Left lung (tissue), 10 donors: ENCODE results near the gene COL17A1. TPM values are rescaled to one million over a fixed set of nuclear protein-coding genes. Genes with fewer than 3 reads are reported as not detected.

Experiments used
- ATAC-seq: fragments of 200-7000 bp; cut with Tn5 transposase; one replicate; pipeline ENCODE4 v1.9.1; 2020; ENCODE audit warnings: moderate library complexity
- DNase-seq, 4 donors: peaks; one replicate each; pipeline ENCODE4 v3.0.0-alpha.2; 2013 to 2020
- H3K27ac ChIP-seq, 2 donors: fragments of 200-600 bp; sonication (generic) in 1 of 2; one replicate each; pipeline versions ENCODE4 v1.5.0 to v1.8.0; 2020 to 2021
- H3K27me3 ChIP-seq, 2 donors: fragments of 200-600 bp; sonication (generic) in 1 of 2; one replicate each; pipeline versions ENCODE4 v1.5.0 to v1.8.0; 2020 to 2021
- H3K36me3 ChIP-seq, 2 donors: fragments of 200-600 bp; sonication (generic) in 1 of 2; one replicate each; pipeline versions ENCODE4 v1.5.0 to v1.8.0; 2020 to 2021
- H3K4me1 ChIP-seq, 2 donors: fragments of 200-600 bp; one replicate each; pipeline ENCODE4 v1.8.0; 2021
- H3K4me3 ChIP-seq, 2 donors: fragments of 200-600 bp; sonication (generic) in 1 of 2; one replicate each; pipeline versions ENCODE4 v1.5.0 to v1.8.0; 2020 to 2021; ENCODE audit warnings: mild to moderate bottlenecking in 1 of 2
- H3K9me3 ChIP-seq, 2 donors: fragments of 200-600 bp; sonication (generic) in 1 of 2; one replicate each; pipeline versions ENCODE4 v1.5.0 to v1.8.0; 2020 to 2021
- intact Hi-C, 2 donors: fragments of 100-400 bp; cut with DNase I; formaldehyde crosslinking; loops; one replicate each; pipeline versions ENCODE4 v1.11.2 to v1.14.2; 2022
- polyA plus RNA-seq, 6 donors: library from polyadenylated mRNA; unstranded; fragments of 120-200 nt; gene quantifications; one replicate each; pipeline ENCODE4 v1.2.1, GENCODE V29; 2013; ENCODE audit not compliant: insufficient read length in 6 of 6
- total RNA-seq, 2 donors: library from RNA; stranded (reverse); fragmentation: NEBNext Ultra II Directional; extraction: Animal tissue kit (Norgen Biotek cat#: 25700); gene quantifications; one replicate each; pipeline ENCODE4 v1.2.1, GENCODE V29; 2021
- TF ChIP-seq, protein P1 (sequence below), 2 donors: fragments of 200-600 bp; sonication (generic) in 1 of 2; IDR thresholded peaks; one replicate each; pipeline versions ENCODE4 v1.5.0 to v1.8.0; 2021; ENCODE audit warnings: antibody characterized with exemption in 2 of 2
- donor health status: DM: no; HTN: yes; CAD: no.
- donor health status: DM: no; HTN: no; CAD: no.

COL17A1 gene
- total and polyA plus RNA-seq, 8 donors: 0.32 to 43.4 (median 0.71) TPM

DNA sequence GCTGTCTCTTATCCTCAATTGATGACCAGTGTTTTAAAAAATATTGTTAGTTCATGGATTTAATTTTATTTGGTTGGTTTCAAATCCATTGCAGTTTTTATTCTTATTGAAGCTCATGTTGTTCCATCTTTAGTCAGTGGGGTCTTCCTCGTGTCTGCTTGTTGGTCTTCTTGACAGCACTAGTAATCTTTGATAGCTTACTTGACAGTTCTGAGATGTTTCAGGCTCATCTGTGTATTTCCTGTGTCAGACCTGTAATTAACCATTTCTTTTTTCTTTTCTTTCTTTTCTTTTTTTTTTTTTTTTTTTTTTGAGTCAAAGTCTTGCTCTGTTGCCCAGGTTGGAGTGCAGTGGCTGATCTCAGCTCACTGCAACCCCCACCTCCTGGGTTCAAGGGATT is 90.5 kb downstream of the COL17A1 start:
- Histone ChIP-seq H3K27me3 (no peaks in the 10 kb centered on the region), H3K36me3 (peaks cover 0 to 55% of the 10 kb centered on the region in 2 donors), H3K9me3 (no peaks in the 10 kb centered on the region), H3K4me1 (peaks cover 0 to 7% of the 10 kb centered on the region in 2 donors), H3K27ac (no peak overlapping the region), H3K4me3 (no peak overlapping the region)
- no peak for DNase-seq
- TF ChIP-seq, protein P1, sequence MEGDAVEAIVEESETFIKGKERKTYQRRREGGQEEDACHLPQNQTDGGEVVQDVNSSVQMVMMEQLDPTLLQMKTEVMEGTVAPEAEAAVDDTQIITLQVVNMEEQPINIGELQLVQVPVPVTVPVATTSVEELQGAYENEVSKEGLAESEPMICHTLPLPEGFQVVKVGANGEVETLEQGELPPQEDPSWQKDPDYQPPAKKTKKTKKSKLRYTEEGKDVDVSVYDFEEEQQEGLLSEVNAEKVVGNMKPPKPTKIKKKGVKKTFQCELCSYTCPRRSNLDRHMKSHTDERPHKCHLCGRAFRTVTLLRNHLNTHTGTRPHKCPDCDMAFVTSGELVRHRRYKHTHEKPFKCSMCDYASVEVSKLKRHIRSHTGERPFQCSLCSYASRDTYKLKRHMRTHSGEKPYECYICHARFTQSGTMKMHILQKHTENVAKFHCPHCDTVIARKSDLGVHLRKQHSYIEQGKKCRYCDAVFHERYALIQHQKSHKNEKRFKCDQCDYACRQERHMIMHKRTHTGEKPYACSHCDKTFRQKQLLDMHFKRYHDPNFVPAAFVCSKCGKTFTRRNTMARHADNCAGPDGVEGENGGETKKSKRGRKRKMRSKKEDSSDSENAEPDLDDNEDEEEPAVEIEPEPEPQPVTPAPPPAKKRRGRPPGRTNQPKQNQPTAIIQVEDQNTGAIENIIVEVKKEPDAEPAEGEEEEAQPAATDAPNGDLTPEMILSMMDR (IDR thresholded peaks at IDR 0.05): no peak
- no peak for ATAC-seq
- intact Hi-C loops: no loop called here

DNA sequence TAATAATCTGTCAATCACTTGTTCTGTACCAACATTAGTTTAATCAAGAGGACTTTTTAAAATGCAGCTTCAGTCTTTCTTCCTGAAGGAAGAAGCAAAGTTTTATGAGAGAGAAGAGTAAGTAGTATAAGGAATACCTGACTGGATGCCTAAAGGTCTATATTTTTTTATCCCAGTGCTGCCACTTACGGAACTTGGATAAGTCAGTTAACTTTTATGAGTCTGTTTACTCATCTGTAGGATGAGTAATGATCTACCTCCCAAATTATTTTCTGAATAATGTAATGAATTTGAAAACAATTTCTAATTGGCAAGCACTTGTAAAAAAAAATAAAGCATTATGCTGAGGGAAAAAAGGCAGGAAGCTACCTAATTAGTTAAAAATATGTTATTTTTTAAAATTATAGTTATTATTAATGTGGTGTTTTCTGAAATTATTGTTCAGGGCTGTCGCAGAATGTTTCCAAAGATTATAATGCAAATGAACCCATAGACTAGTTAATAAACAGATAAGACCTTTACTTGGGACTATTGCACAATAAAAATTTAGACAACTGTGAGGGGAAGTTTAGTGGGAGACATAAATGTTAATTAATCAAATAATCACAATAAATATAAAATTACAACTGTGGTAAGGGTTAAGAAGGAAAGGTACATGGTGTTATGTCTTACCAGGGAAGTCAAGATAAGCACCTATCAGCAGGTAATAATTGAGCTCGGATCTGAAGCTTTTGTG is 94.1 kb downstream of the COL17A1 start:
- H3K9me3 ChIP-seq: no peaks in the 10 kb centered on the region
- DNase-seq (no peak), ATAC-seq (no peak)
- H3K27ac ChIP-seq: no peak overlapping the region
- peaks cover 0 to 28% of the 10 kb centered on the region in 2 donors for H3K36me3 ChIP-seq
- TF ChIP-seq, protein P1 (IDR thresholded peaks at IDR 0.05): no peak
- intact Hi-C loops: no loop called here
- H3K4me1 ChIP-seq: peaks cover 9 to 32% of the 10 kb centered on the region in 2 donors
- H3K4me3 ChIP-seq: no peak overlapping the region
- H3K27me3 ChIP-seq: no peaks in the 10 kb centered on the region

DNA sequence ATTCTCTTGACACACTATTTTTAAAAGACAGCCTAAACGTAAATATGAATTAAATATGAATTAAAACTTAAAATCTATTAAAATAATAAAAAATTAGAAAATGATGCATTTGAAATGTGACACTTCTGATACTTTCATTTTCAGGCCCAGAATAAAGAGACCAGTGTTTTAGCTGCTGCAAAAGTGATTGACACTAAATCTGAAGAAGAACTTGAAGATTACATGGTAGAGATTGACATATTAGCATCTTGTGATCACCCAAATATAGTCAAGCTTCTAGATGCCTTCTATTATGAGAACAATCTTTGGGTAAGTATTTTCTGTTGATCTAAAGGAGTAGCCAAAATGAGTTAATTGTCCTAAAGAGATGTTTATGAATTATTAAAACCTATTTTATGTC is 95.1 kb downstream of the COL17A1 start:
- DNase-seq: no peak
- intact Hi-C loops: no loop called here
- TF ChIP-seq, protein P1 (IDR thresholded peaks at IDR 0.05): no peak

DNA sequence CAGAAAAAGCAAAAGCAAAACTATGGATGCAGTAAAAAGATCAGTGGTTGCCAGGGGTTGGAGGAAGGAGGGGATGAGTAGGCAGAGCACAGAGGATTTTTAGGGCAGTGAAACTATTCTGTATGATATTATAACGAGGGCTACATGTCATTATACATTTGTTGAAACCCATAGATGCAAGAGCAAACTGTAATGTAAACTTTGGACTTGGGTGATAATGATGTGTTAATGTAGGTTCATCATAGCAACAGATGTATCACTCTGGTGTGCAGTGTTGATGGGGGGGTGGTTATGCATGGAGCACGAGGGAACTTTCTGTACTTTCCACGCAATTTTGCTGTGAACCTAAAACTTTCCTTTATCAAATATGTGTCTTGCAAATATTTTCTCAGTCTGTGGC is 95.6 kb downstream of the COL17A1 start:
- Histone ChIP-seq H3K27me3 (no peaks in the 10 kb centered on the region), H3K9me3 (no peaks in the 10 kb centered on the region), H3K27ac (no peak overlapping the region), H3K4me1 (peaks cover 14 to 37% of the 10 kb centered on the region in 2 donors), H3K36me3 (peaks cover 0 to 14% of the 10 kb centered on the region in 2 donors), H3K4me3 (no peak overlapping the region)
- TF ChIP-seq, protein P1 (IDR thresholded peaks at IDR 0.05): no peak
- ATAC-seq: no peak
- intact Hi-C loops: no loop called here
- DNase-seq: peak in 2 of 4 donors; percentile 39 to 76

More for the DNA sequence above, 95.1 kb downstream of the COL17A1 start:
- H3K4me3 ChIP-seq: no peak overlapping the region
- no peaks in the 10 kb centered on the region for H3K9me3 ChIP-seq
- peaks cover 12 to 33% of the 10 kb centered on the region in 2 donors for H3K4me1 ChIP-seq
- ATAC-seq: no peak
- H3K27me3 ChIP-seq: no peaks in the 10 kb centered on the region
- H3K27ac ChIP-seq: no peak overlapping the region
- peaks cover 0 to 18% of the 10 kb centered on the region in 2 donors for H3K36me3 ChIP-seq

DNA sequence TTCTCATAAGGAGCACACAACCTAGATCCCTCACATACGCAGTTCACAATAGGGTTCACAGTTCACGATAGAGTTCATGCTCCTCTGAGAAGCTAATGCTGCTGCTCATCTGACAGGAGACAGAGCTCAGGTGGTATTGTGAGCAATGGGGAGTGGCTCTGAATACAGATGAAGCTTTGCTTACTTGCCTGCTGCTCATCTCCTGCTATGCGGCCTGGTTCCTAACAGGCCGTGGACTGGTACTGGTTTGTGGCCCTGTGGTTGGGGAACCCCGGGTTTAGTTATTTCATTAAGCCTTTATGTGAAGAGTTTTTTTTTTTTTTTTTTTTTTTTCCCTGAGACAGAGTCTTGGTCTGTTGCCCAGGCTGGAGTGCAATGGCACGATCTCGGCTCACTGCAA is 99.3 kb downstream of the COL17A1 start:
- TF ChIP-seq, protein P1 (IDR thresholded peaks at IDR 0.05): no peak
- ATAC-seq: no peak
- no peaks in the 10 kb centered on the region for H3K9me3 ChIP-seq
- H3K4me3 ChIP-seq: no peak overlapping the region
- H3K36me3 ChIP-seq: no peaks in the 10 kb centered on the region
- DNase-seq: no peak
- no peak overlapping the region for H3K27ac ChIP-seq
- intact Hi-C loops: no loop called here
- no peaks in the 10 kb centered on the region for H3K27me3 ChIP-seq
- H3K4me1 ChIP-seq: peaks cover 14 to 73% of the 10 kb centered on the region in 2 donors
